Measurements from ENCODE around the gene ANOS1. TPM values are rescaled to one million over a fixed set of nuclear protein-coding genes. Genes with fewer than 3 reads are reported as not detected.

The ANOS1 gene
- total and polyA plus RNA-seq, 8 donors = 0.04 to 2.1 (median 0.23) TPM

- DNase-seq (no peak), FAIRE-seq (no peak), ATAC-seq (no peak)
- H3K36me3 ChIP-seq = no peaks in the 10 kb centered on the region
- no peak overlapping the region for H3K4me3 ChIP-seq
- no peak for TF ChIP-seq CTCF (IDR thresholded peaks at IDR 0.05)
- no peaks in the 10 kb centered on the region for H3K4me1 ChIP-seq
- no peak overlapping the region for H3K27ac ChIP-seq
- intact Hi-C loops (cut with DNase I) = no loop called here
- no peaks in the 10 kb centered on the region for H3K9me3 ChIP-seq
- peaks cover 0 to 4% (median 0%) of the 10 kb centered on the region in 4 donors for H3K27me3 ChIP-seq
These were observed 23.9 kb upstream of the ANOS1 start for GRCh38 chrX:8755813-8756212.

GRCh38 chrX:8755116-8755515 lies 23.2 kb upstream of the ANOS1 start:
- ATAC-seq (no peak), DNase-seq (no peak), FAIRE-seq (no peak)
- Histone ChIP-seq H3K9me3 (no peaks in the 10 kb centered on the region), H3K27ac (no peak overlapping the region), H3K27me3 (peaks cover 0 to 4% (median 0%) of the 10 kb centered on the region in 4 donors), H3K4me1 (no peaks in the 10 kb centered on the region), H3K4me3 (no peak overlapping the region), H3K36me3 (no peaks in the 10 kb centered on the region)
- 62 to 74% methylated on average over 4 of the region's 4 CpGs for WGBS, 2 donors
- no peak for TF ChIP-seq CTCF (IDR thresholded peaks at IDR 0.05)
- intact Hi-C loops (cut with DNase I) = no loop called here

- no peak overlapping the region for H3K27ac ChIP-seq
- no peak for ATAC-seq
- H3K9me3 ChIP-seq = no peaks in the 10 kb centered on the region
- H3K4me3 ChIP-seq = no peak overlapping the region
- H3K27me3 ChIP-seq = peaks cover 0 to 19% (median 0%) of the 10 kb centered on the region in 4 donors
- FAIRE-seq = no peak
- no peaks in the 10 kb centered on the region for H3K36me3 ChIP-seq
- intact Hi-C loops (cut with DNase I) = no loop called here
- H3K4me1 ChIP-seq = no peaks in the 10 kb centered on the region
- DNase-seq = no peak
- no peak for TF ChIP-seq CTCF (IDR thresholded peaks at IDR 0.05)
These were observed 17.8 kb upstream of the ANOS1 start for GRCh38 chrX:8749697-8750096.

GRCh38 chrX:8748855-8749254 lies 16.9 kb upstream of the ANOS1 start:
- peaks cover 0 to 19% (median 0%) of the 10 kb centered on the region in 4 donors for H3K27me3 ChIP-seq
- H3K9me3 ChIP-seq = no peaks in the 10 kb centered on the region
- intact Hi-C loops (cut with DNase I) = no loop called here
- 6 to 7% methylated on average over 6 of the region's 6 CpGs for WGBS, 2 donors
- peak; percentile 12 to 42 (median 32) for TF ChIP-seq CTCF (IDR thresholded peaks at IDR 0.05)
- ATAC-seq (peak in 3 of 4 donors; percentile 63 to 72 (median 66)), DNase-seq (no peak), FAIRE-seq (no peak)
- H3K36me3 ChIP-seq = no peaks in the 10 kb centered on the region
- H3K4me3 ChIP-seq = no peak overlapping the region
- no peaks in the 10 kb centered on the region for H3K4me1 ChIP-seq
- no peak overlapping the region for H3K27ac ChIP-seq

- Histone ChIP-seq H3K27ac (no peak overlapping the region), H3K4me1 (no peaks in the 10 kb centered on the region), H3K4me3 (no peak overlapping the region), H3K27me3 (peaks cover 0 to 21% (median 0%) of the 10 kb centered on the region in 4 donors), H3K9me3 (no peaks in the 10 kb centered on the region), H3K36me3 (no peaks in the 10 kb centered on the region)
- peak in 3 of 4 donors; percentile 63 to 84 (median 66) for ATAC-seq
- intact Hi-C loops (cut with DNase I) = no loop called here
- peak; percentile 15 to 88 (median 62) for DNase-seq
- 51 to 54% methylated on average over 11 of the region's 11 CpGs for WGBS, 2 donors
- peak; percentile 30 to 74 (median 68) for TF ChIP-seq CTCF (IDR thresholded peaks at IDR 0.05)
- FAIRE-seq = no peak
These were observed 11.3 kb upstream of the ANOS1 start for GRCh38 chrX:8743126-8743732.

Data from pancreas (tissue), 10 donors.